ENCODE measurements around the gene GINS3.

GINS3 gene

DNA sequence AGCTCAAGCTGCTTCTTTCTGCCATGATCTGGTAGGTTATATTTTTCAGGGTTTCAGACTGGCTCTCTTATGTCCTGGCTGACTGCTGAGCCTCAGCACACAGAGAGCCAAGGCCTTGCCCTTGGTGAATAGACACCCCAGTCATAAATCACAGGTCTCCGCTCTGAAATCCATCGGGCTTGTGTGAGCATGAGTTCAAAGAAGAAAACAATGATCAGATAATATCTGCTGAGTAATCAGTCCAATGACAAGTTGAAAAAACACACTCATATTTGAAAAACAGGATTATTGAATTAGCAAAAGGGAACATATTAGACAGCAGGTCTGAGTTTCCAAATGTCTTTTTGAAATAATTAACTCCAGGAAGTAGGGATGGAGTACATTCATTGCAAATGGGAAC, 56.6 kb downstream of the GINS3 start:
- in situ Hi-C loops (cut with MboI; ENCODE audit: low pct_unique_long_range_greater_than_20kb, low sequenced_read_pairs, unreplicated experiment), result no loop called here
- no peak for DNase-seq (ENCODE audit: low spot score)
- TF ChIP-seq, protein P1, sequence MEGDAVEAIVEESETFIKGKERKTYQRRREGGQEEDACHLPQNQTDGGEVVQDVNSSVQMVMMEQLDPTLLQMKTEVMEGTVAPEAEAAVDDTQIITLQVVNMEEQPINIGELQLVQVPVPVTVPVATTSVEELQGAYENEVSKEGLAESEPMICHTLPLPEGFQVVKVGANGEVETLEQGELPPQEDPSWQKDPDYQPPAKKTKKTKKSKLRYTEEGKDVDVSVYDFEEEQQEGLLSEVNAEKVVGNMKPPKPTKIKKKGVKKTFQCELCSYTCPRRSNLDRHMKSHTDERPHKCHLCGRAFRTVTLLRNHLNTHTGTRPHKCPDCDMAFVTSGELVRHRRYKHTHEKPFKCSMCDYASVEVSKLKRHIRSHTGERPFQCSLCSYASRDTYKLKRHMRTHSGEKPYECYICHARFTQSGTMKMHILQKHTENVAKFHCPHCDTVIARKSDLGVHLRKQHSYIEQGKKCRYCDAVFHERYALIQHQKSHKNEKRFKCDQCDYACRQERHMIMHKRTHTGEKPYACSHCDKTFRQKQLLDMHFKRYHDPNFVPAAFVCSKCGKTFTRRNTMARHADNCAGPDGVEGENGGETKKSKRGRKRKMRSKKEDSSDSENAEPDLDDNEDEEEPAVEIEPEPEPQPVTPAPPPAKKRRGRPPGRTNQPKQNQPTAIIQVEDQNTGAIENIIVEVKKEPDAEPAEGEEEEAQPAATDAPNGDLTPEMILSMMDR (IDR thresholded peaks at IDR 0.05; ENCODE audit: extremely low read depth, insufficient read depth, missing control alignments), result no peak

DNA sequence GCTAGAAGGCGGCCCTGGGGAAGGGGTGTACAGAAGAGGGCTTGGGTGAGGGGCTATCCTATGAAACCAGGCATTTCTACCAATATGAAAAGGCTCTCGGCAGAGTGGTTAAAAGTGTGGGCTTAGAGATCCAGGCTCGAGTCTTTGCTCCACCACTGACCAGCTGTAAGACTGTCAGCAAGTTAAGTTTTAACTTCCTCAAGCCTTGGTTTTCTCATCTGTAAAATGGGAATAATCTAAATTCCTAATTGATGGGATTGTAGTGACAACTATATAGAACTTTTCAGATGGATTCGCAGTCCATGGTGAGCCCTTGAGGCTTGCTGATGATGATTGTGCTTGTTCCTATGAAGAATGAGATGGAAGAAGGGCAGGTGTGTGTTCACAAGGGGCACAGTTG, 57.0 kb downstream of the GINS3 start:
- TF ChIP-seq, protein P1 (IDR thresholded peaks at IDR 0.05; ENCODE audit: extremely low read depth, insufficient read depth, missing control alignments), result no peak
- in situ Hi-C loops (cut with MboI; ENCODE audit: low pct_unique_long_range_greater_than_20kb, low sequenced_read_pairs, unreplicated experiment), result no loop called here
- DNase-seq (ENCODE audit: low spot score), result no peak

DNA sequence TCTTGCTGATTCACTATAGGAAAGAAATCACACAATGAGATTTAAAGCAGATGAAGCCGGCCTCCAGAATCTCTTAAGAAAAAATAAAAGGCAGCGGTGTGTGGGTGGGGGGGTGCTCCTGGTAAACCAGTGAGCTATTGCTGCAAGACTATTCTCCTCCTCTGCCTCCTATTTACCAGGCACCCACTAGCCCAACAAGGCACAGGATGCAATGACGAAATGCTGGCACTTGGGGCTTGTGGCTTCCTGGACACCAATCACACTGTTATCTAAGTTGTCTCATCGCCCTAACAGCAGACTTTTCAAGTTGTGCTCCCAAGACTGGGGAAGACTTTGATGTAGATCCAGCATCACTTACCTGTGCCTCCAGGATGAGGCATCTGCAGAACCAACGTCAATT, 57.5 kb downstream of the GINS3 start:
- in situ Hi-C loops (cut with MboI; ENCODE audit: low pct_unique_long_range_greater_than_20kb, low sequenced_read_pairs, unreplicated experiment), result no loop called here
- no peak for DNase-seq (ENCODE audit: low spot score)
- TF ChIP-seq, protein P1 (IDR thresholded peaks at IDR 0.05; ENCODE audit: extremely low read depth, insufficient read depth, missing control alignments), result no peak

DNA sequence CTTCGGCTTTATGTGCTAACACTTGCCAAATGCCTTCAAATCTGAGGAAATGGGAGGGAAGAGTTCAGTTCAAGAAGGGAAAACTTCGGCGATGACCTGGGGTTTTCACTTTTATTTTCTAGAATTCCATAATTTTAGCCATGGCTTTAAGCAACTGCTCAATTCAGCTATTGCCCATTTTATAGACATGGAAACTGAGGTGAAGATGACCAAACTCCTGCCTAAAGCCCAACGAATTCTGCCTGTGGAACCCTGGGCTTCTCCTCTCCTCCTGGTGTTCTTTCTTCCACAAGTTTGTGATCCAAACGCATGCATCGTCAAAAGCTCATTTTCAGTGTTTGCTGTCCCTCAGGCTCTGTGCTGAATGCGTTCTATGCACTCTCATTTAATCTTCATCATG, 58.3 kb downstream of the GINS3 start:
- TF ChIP-seq, protein P1 (IDR thresholded peaks at IDR 0.05; ENCODE audit: extremely low read depth, insufficient read depth, missing control alignments), result no peak
- in situ Hi-C loops (cut with MboI; ENCODE audit: low pct_unique_long_range_greater_than_20kb, low sequenced_read_pairs, unreplicated experiment), result no loop called here

DNA sequence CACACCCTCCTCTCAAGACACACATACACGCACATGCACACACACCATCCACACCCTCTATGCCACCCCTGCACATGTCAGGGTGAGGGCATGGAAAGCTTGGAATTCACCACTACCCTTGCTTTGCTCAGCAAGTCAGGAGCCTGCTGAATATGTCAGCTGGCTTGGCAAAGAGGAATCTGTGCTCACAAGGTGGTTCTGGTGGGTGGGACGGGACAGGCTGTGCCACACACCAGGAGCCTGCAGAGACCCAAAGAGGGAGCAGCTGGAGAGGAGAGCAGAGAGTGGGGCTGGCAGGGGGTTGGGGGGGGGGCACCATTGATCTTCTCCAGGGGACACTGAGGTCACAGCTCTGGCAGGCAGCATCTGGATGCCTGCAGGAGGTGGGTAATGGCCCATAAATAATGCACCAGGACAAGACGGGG, 59.0 kb downstream of the GINS3 start:
- TF ChIP-seq, protein P1 (IDR thresholded peaks at IDR 0.05; ENCODE audit: extremely low read depth, insufficient read depth, missing control alignments), result no peak
- no peak for DNase-seq (ENCODE audit: low spot score)
- in situ Hi-C loops (cut with MboI; ENCODE audit: low pct_unique_long_range_greater_than_20kb, low sequenced_read_pairs, unreplicated experiment), result no loop called here

More for the DNA sequence above, 58.3 kb downstream of the GINS3 start:
- no peak for DNase-seq (ENCODE audit: low spot score)

DNA sequence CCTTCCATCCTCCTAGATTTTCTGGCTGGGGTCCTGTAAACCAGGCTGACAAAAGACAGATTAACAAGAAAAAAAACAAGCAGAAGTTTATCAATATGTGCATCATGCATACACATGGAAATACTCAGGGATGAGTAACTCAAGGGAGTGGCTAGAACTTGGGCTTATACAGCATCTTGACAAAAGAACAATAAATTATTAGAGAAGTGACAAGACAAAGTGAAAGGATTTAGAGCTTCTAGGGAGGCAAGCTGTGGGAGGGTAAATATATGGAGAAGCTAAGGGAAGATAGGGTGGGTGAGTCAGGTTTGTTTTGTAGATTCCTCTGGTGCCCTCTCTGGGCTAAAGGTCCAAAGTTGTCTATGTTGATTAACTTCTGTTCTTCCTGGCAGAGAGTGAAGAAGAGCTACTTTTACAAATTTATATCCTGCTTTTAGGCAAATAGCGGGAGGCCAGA, 59.7 kb downstream of the GINS3 start:
- in situ Hi-C loops (cut with MboI; ENCODE audit: low pct_unique_long_range_greater_than_20kb, low sequenced_read_pairs, unreplicated experiment), result no loop called here
- no peak for DNase-seq (ENCODE audit: low spot score)
- TF ChIP-seq, protein P1 (IDR thresholded peaks at IDR 0.05; ENCODE audit: extremely low read depth, insufficient read depth, missing control alignments), result no peak

DNA sequence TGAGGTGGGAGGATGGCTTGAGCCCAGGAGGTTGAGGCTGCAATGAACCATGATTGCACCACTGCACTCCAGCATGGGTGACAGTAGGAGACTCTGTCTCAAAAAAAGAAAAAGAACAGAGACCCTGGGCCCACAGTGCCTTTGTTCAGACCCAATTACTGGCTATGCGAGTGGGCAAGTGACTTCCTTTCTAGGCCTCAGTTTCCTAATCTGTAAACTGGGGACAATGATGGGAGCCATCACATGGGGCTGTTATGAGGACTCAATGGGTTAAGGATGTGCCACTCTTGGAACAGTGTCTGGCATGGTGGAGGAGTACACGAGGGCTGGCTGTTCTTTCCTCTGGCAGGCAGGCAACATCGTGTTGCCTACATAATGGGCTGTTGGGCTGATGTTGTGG, 60.4 kb downstream of the GINS3 start:
- DNase-seq (ENCODE audit: low spot score), result no peak
- in situ Hi-C loops (cut with MboI; ENCODE audit: low pct_unique_long_range_greater_than_20kb, low sequenced_read_pairs, unreplicated experiment), result no loop called here
- TF ChIP-seq, protein P1 (IDR thresholded peaks at IDR 0.05; ENCODE audit: extremely low read depth, insufficient read depth, missing control alignments), result no peak

All from GM13977 (cell line).